SK-N-SH (cell line): Measurements from ENCODE around the gene RNF4. TPM values are rescaled to one million over a fixed set of nuclear protein-coding genes. Genes with fewer than 3 reads are reported as not detected.

Experiments
- CTCF ChIA-PET: fragments of 300-600, 350-600 bp; formaldehyde crosslinking; extraction: SDS; loops from one replicate; lab custom pipeline; 2021; lab: Yijun Ruan, JAX
- POLR2A ChIA-PET: fragments of 350-600 bp; sonication (Branson Sonifier 250); formaldehyde crosslinking; extraction: SDS; loops from one replicate; lab custom pipeline; 2020; ENCODE audit warnings: antibody characterized with exemption, inconsistent platforms; lab: Yijun Ruan, JAX
- DNase-seq: peaks from one replicate; pipeline ENCODE4 v3.0.0; 2012
- H2AFZ ChIP-seq: fragments of 200-600 bp; sonication (generic); 2 replicates; pipeline ENCODE4 v1.8.1; 2016; ENCODE audit warnings: antibody characterized with exemption, mild to moderate bottlenecking, low read depth
- H3F3A ChIP-seq: fragments of 200-600 bp; sonication (generic); replicated peaks from 2 replicates; pipeline ENCODE3; 2016; ENCODE audit warnings: antibody characterized with exemption, mild to moderate bottlenecking; ENCODE audit not compliant: insufficient read depth
- H3K27ac ChIP-seq, 2 experiments: fragments of 200-500 bp in 1 of 2; fragments of 200-600 bp in 1 of 2; sonication (Bioruptor generic) in 1 of 2; sonication (generic), shearing (Covaris generic) in 1 of 2; 2 replicates each; pipeline versions ENCODE4 v1.5.1 to v1.6.1; 2014 to 2016; ENCODE audit warnings: low read depth in 2 of 2, inconsistent platforms in 1 of 2, low read length in 1 of 2, mild to moderate bottlenecking in 1 of 2, mixed read lengths in 1 of 2
- H3K27me3 ChIP-seq: fragments of 200-600 bp; sonication (generic), shearing (Covaris generic); 2 replicates; pipeline ENCODE4 v1.6.1; 2016; ENCODE audit warnings: mixed run types; ENCODE audit not compliant: insufficient read depth
- H3K36me3 ChIP-seq, 2 experiments: fragments of 200-500 bp in 1 of 2; fragments of 200-600 bp in 1 of 2; sonication (Bioruptor generic) in 1 of 2; sonication (generic) in 1 of 2; replicated peaks in 1 of 2; 2 replicates each; pipeline versions ENCODE3 to v1.5.1; 2014 to 2016; ENCODE audit warnings: low read length in 1 of 2, mild to moderate bottlenecking in 1 of 2; ENCODE audit not compliant: insufficient read depth in 2 of 2, control insufficient read depth in 1 of 2
- H3K4me1 ChIP-seq, 2 experiments: fragments of 200-500 bp in 1 of 2; fragments of 200-600 bp in 1 of 2; sonication (Bioruptor generic) in 1 of 2; sonication (generic), shearing (Covaris generic) in 1 of 2; 2 replicates each; pipeline versions ENCODE4 v1.5.1 to v1.6.1; 2014 to 2016; ENCODE audit warnings: low read depth in 1 of 2, low read length in 1 of 2, mixed run types in 1 of 2; ENCODE audit not compliant: insufficient read depth in 2 of 2, control insufficient read depth in 1 of 2
- H3K4me2 ChIP-seq: fragments of 200-600 bp; sonication (generic), shearing (Covaris generic); 2 replicates; pipeline ENCODE4 v1.6.1; 2017; ENCODE audit warnings: mixed run types
- H3K4me3 ChIP-seq, 2 experiments: fragments of 200-500 bp in 1 of 2; fragments of 200-600 bp in 1 of 2; sonication (Bioruptor generic) in 1 of 2; sonication (generic), shearing (Covaris generic) in 1 of 2; 2 replicates each; pipeline versions ENCODE4 v1.5.1 to v1.8.1; 2014 to 2016; ENCODE audit warnings: low read depth in 2 of 2, inconsistent platforms in 1 of 2, low read length in 1 of 2, mild to moderate bottlenecking in 1 of 2, mixed read lengths in 1 of 2, moderate library complexity in 1 of 2
- H3K79me2 ChIP-seq: fragments of 200-600 bp; sonication (generic); 2 replicates; pipeline ENCODE4 v1.8.1; 2017; ENCODE audit warnings: mild to moderate bottlenecking; ENCODE audit not compliant: insufficient read depth
- H3K9ac ChIP-seq: fragments of 200-600 bp; sonication (generic); 2 replicates; pipeline ENCODE4 v1.6.1; 2017; ENCODE audit warnings: mixed run types
- H3K9me2 ChIP-seq: fragments of 200-600 bp; sonication (generic); 2 replicates; pipeline ENCODE4 v1.6.1; 2017; ENCODE audit warnings: mixed run types
- H3K9me3 ChIP-seq: fragments of 200-600 bp; sonication (generic); 2 replicates; pipeline ENCODE4 v1.6.1; 2017; ENCODE audit warnings: mixed run types, mild to moderate bottlenecking, moderate library complexity
- H4K20me1 ChIP-seq: fragments of 200-600 bp; sonication (generic); 2 replicates; pipeline ENCODE4 v1.6.1; 2017; ENCODE audit warnings: mild to moderate bottlenecking, mixed run types; ENCODE audit not compliant: insufficient read depth
- CTCF ChIP-seq: fragments of 200-600 bp; sonication (generic); IDR thresholded peaks from 2 replicates; pipeline ENCODE4 v1.6.1; 2017; ENCODE audit warnings: antibody characterized with exemption, mild to moderate bottlenecking, moderate library complexity
- ELF1 ChIP-seq: IDR thresholded peaks from 2 replicates; pipeline ENCODE4 v1.4.0; 2012
- EP300 ChIP-seq, 2 experiments: IDR thresholded peaks; 2 replicates each; pipeline versions ENCODE4 v1.4.0 to v1.6.1; 2012; ENCODE audit warnings: borderline replicate concordance in 1 of 2, low read depth in 1 of 2, low read length in 1 of 2
- FOSL2 ChIP-seq: IDR thresholded peaks from 2 replicates; pipeline ENCODE4 v1.4.0; 2012; ENCODE audit warnings: low read depth, mild to moderate bottlenecking, moderate library complexity, borderline replicate concordance
- FOXM1 ChIP-seq: IDR thresholded peaks from 2 replicates; pipeline ENCODE4 v1.4.0; 2012; ENCODE audit warnings: low read depth, mild to moderate bottlenecking
- MAX ChIP-seq: IDR thresholded peaks from 2 replicates; pipeline ENCODE4 v1.4.0; 2012; ENCODE audit warnings: low read depth
- NRF1 ChIP-seq: IDR thresholded peaks from 2 replicates; pipeline ENCODE4 v1.6.1; 2012; ENCODE audit warnings: low read depth, mild to moderate bottlenecking, low read length
- POLR2AphosphoS5 ChIP-seq: IDR thresholded peaks from 2 replicates; pipeline ENCODE4 v1.6.1; 2012; ENCODE audit warnings: low read depth, low read length
- RAD21 ChIP-seq: IDR thresholded peaks from 2 replicates; pipeline ENCODE4 v1.6.1; 2012; ENCODE audit warnings: mild to moderate bottlenecking, low read length
- SIN3A ChIP-seq: IDR thresholded peaks from 2 replicates; pipeline ENCODE4 v1.6.1; 2012; ENCODE audit warnings: low read depth, mild to moderate bottlenecking, low read length, moderate library complexity, borderline replicate concordance
- TAF1 ChIP-seq: IDR thresholded peaks from 2 replicates; pipeline ENCODE4 v1.6.1; 2012; ENCODE audit warnings: low read depth, mild to moderate bottlenecking, low read length, moderate library complexity, borderline replicate concordance
- TEAD4 ChIP-seq: IDR thresholded peaks from 2 replicates; pipeline ENCODE4 v1.4.0; 2012; ENCODE audit warnings: mild to moderate bottlenecking, borderline replicate concordance; ENCODE audit not compliant: insufficient read depth
- WGBS: methylation state at CpG from one replicate; pipeline ENCODE4 v1.1.6; 2017; ENCODE audit warnings: low lambda C conversion rate; 5-methylcytosine and 5-hydroxymethylcytosine counted together
- polyA plus RNA-seq, 3 experiments: library from polyadenylated mRNA; depleted of rRNA; stranded (reverse); fragments of >200 nt; gene quantifications; 2 replicates each; pipeline ENCODE4 v1.2.3, GENCODE V29; 2012
- TF ChIP-seq, protein P1 (sequence below): IDR thresholded peaks from 2 replicates; pipeline ENCODE4 v1.6.1; 2012; ENCODE audit warnings: mild to moderate bottlenecking, low read depth, low read length, moderate library complexity

RNF4 gene
- polyA plus RNA-seq, 1 of the 3 experiments (the other 2 are of a cell fraction), result 60.7 TPM

- H3K4me1 ChIP-seq, result no peaks in the 10 kb centered on the region
- 74% methylated on average over 26 of the region's 27 CpGs for WGBS
- H3K27me3 ChIP-seq, result no peaks in the 10 kb centered on the region; the same call in 1 of the 2 replicates
- H3K27ac ChIP-seq, result no peak overlapping the region
- no peaks in the 10 kb centered on the region for H3K79me2 ChIP-seq
- no peak overlapping the region for H3K9ac ChIP-seq
- no peaks in the 10 kb centered on the region for H3K9me2 ChIP-seq
- H3K36me3 ChIP-seq, result no peaks in the 10 kb centered on the region
- H4K20me1 ChIP-seq, result no peaks in the 10 kb centered on the region
- H2AFZ ChIP-seq, result no peak overlapping the region
- no peaks in the 10 kb centered on the region for H3K9me3 ChIP-seq
- POLR2A ChIA-PET, result interaction anchor here (0.6 kb wide), 1 partner anchor 79 kb away, joined by 4 read pairs; no protein-coding TSS in a partner anchor
- TF ChIP-seq CTCF, result no peak
- TF ChIP-seq RAD21, result no peak
- no peak for TF ChIP-seq TAF1
- TF ChIP-seq, protein P1, sequence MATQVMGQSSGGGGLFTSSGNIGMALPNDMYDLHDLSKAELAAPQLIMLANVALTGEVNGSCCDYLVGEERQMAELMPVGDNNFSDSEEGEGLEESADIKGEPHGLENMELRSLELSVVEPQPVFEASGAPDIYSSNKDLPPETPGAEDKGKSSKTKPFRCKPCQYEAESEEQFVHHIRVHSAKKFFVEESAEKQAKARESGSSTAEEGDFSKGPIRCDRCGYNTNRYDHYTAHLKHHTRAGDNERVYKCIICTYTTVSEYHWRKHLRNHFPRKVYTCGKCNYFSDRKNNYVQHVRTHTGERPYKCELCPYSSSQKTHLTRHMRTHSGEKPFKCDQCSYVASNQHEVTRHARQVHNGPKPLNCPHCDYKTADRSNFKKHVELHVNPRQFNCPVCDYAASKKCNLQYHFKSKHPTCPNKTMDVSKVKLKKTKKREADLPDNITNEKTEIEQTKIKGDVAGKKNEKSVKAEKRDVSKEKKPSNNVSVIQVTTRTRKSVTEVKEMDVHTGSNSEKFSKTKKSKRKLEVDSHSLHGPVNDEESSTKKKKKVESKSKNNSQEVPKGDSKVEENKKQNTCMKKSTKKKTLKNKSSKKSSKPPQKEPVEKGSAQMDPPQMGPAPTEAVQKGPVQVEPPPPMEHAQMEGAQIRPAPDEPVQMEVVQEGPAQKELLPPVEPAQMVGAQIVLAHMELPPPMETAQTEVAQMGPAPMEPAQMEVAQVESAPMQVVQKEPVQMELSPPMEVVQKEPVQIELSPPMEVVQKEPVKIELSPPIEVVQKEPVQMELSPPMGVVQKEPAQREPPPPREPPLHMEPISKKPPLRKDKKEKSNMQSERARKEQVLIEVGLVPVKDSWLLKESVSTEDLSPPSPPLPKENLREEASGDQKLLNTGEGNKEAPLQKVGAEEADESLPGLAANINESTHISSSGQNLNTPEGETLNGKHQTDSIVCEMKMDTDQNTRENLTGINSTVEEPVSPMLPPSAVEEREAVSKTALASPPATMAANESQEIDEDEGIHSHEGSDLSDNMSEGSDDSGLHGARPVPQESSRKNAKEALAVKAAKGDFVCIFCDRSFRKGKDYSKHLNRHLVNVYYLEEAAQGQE, result no peak
- no peak for TF ChIP-seq EP300 (IDR thresholded peaks at IDR 0.05; ENCODE audit: borderline replicate concordance in 1 of 2, low read depth in 1 of 2, low read length in 1 of 2)
- TF ChIP-seq NRF1, result no peak
- no peak for TF ChIP-seq MAX
- no peak for TF ChIP-seq FOXM1
- TF ChIP-seq POLR2AphosphoS5, result no peak
- TF ChIP-seq ELF1, result no peak
- no peak for TF ChIP-seq TEAD4
- TF ChIP-seq FOSL2, result no peak
- no peak for TF ChIP-seq SIN3A
- DNase-seq, result no peak
- H3F3A ChIP-seq, result no peaks in the 10 kb centered on the region
- CTCF ChIA-PET, result interaction anchor here (0.9 to 2.9 kb wide), 5 partner anchors 8 to 31 kb away, joined by 3 to 8 read pairs (median 4); partner anchors contain the start of gene CFAP99
- H3K4me2 ChIP-seq, result no peak overlapping the region
- no peak overlapping the region for H3K4me3 ChIP-seq
Observed at GRCh38 chr4:2449511-2450392, 19.2 kb upstream of the RNF4 start.
